Stimulated activated CD8-positive, alpha-beta memory T cell treated with anti-CD3 and anti-CD28 coated beads, Interleukin-7, amount 100 ng/mL, for 1 hour (primary cell): ENCODE results near the gene DDX46.
A peak's percentile ranks its signal among the peaks of the same experiment; 100 is the strongest.
"Not testable (repeated sequence)": the region's sequence is repeated elsewhere in the genome, so short reads cannot be mapped to it uniquely, and the experiment has no call there.

Experiments used
- DNase-seq, 2 donors: peaks; one replicate each; pipeline ENCODE4 v3.0.0-alpha.2; 2020; ENCODE audit warnings: low read depth in 2 of 2

DDX46 gene, protein sequence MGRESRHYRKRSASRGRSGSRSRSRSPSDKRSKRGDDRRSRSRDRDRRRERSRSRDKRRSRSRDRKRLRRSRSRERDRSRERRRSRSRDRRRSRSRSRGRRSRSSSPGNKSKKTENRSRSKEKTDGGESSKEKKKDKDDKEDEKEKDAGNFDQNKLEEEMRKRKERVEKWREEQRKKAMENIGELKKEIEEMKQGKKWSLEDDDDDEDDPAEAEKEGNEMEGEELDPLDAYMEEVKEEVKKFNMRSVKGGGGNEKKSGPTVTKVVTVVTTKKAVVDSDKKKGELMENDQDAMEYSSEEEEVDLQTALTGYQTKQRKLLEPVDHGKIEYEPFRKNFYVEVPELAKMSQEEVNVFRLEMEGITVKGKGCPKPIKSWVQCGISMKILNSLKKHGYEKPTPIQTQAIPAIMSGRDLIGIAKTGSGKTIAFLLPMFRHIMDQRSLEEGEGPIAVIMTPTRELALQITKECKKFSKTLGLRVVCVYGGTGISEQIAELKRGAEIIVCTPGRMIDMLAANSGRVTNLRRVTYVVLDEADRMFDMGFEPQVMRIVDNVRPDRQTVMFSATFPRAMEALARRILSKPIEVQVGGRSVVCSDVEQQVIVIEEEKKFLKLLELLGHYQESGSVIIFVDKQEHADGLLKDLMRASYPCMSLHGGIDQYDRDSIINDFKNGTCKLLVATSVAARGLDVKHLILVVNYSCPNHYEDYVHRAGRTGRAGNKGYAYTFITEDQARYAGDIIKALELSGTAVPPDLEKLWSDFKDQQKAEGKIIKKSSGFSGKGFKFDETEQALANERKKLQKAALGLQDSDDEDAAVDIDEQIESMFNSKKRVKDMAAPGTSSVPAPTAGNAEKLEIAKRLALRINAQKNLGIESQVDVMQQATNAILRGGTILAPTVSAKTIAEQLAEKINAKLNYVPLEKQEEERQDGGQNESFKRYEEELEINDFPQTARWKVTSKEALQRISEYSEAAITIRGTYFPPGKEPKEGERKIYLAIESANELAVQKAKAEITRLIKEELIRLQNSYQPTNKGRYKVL

DNA sequence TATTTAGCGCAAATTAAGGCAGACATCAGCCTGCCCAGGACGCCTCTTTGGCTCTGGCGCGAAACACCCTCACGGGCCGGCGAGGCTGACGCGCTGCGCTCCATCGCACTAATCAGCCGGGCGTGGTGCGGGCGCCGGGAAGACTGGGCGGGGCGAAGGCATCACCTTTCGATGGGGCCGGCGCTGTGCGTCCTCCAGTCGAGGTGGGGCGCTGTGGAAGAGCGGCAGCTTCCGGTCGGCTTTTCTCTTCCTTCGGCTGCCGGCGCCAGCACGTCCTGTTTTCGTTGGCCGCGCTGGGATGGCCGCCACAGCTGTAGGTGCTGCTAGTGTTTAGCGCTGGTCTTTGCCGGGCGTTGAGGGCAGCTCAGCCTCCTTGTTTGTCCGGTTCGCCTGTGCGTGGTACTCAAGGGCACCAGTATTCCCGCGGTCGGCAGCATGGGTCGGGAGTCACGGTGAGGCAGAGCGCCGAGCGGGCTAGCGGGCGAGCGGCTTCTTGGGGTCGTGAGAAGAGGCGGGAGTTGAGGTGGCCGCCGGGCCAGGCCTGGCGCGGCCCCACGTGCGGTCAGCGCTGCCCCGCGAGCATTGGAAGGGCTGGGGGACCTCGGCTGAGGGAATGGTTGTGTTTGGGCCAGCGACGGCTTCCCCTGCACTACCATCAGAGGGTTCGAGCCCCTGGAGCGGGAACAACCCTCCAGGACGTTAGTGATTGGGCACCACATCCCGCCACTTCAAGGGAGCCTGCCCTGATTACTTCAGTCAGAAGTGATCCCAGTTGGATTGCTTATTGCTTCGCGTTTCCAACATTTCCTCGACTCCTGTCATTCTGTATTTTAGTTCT, at the start of gene DDX46:
TSS of gene DDX46 (plus strand) at position 276 of the 838 bp plus-strand sequence. CDS start at position 436, 160 bp downstream.
- DNase-seq, result peak; percentile 88

DNA sequence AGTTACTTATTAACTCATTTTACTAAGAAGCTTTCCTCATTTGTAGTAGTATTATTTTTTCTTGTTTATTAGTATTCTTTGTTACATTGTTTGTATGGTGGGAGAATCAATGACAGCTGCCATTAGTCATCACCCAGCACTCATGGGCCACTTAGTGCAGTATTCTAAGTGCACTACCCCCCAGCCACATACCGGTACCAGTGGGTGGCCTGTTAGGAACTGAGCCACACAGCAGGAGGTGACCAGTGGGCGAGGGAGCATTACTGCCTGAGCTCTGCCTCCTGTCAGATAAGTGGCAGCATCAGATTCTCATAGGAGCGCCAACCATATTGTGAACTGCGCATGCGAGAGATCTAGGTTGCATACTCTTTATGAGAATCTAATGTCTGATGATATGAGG, 44.5 kb upstream of the DDX46 start:
- no peak for DNase-seq

DNA sequence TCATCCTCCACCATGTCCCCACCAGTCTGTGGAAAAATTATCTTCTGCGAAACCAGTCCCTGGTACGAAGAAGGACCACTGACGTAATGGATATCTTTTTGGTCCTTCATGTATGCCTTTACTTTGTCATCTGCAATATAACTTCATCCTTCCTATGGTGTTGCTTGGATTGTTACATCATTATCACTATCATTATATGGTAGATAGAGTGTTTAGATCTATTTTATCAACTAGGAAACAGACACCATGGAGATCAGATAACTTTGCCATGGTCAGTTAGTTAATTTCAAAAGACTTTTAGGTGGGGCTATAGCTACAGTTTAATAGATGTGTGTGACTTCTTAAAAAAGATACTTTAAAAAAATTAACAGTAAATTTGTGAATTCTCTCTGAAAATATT, 44.0 kb upstream of the DDX46 start:
- no peak for DNase-seq

DNA sequence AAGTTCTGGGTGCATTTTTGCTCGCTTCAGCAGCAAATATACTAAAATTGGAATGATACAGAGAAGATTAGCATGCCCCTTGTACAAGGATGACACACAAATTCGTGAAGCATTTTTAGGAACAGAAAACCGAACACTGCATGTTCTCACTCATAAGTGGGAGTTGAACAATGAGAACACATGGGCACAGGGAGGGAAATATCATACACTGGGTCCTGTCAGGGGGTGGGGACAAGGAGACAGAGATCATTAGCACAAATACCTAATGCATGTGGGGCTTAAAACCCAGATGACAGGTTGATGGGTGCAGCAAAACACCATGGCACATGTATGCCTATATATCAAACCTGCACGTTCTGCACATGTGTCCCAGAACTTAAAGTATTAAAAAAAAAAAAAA, 43.1 kb upstream of the DDX46 start:
- DNase-seq, result not testable (repeated sequence)

DNA sequence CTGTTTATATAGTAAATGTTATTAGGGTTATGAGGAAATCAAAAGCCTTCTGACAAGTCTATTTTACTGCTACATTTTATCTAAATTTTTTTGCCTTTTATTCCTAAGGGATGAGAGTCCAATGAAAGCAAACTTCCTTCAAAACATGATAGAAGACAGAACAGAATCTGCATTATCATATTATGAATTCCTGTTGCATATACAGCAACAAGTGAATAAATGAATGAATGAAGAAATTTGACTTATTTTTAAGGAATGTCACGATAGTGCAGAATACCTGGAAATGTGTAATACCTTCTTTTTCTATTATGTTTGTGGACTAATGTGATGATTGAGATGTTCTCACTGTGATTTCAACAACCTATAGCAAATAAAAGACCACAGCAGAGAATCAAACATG, 33.7 kb upstream of the DDX46 start:
- no peak for DNase-seq

DNA sequence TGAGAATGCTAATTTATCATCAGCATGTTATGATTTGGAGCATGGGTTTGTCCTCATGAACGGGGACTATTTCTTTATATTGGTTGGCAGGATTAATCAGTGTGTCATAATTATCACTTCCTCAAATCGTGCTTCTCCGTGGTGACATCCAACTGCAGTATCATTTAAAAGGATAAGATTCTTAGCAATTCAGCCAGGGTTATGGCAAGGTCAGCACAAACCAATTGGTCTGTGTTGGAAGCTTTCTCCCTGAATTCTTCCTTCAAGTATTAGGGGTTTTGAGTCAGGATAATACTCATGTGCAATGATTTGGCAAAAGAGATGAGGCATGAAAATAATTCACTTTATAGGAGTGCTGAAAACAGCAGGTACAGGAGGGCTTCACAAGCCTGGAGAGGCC, 25.8 kb upstream of the DDX46 start:
- DNase-seq, result no peak

DNA sequence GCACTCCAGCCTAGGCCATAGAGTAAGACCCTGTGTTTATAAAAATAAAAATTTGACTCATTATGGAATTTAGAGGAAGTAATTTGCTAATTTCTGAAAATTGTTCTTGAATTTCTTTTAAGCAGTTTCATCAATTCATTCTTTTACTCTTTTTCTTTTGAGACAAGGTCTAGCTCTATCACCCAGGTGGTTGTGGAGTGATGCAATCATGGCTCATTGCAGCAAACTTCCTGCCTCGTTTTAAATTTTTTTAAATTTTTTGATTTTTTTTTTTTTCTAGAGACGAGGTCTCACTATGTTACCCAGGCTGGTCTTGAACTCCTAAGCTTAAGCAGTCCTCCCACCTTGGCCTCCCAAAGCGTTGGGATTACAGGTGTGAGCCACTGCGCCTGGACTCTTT, 23.3 kb upstream of the DDX46 start:
- no peak for DNase-seq

DNA sequence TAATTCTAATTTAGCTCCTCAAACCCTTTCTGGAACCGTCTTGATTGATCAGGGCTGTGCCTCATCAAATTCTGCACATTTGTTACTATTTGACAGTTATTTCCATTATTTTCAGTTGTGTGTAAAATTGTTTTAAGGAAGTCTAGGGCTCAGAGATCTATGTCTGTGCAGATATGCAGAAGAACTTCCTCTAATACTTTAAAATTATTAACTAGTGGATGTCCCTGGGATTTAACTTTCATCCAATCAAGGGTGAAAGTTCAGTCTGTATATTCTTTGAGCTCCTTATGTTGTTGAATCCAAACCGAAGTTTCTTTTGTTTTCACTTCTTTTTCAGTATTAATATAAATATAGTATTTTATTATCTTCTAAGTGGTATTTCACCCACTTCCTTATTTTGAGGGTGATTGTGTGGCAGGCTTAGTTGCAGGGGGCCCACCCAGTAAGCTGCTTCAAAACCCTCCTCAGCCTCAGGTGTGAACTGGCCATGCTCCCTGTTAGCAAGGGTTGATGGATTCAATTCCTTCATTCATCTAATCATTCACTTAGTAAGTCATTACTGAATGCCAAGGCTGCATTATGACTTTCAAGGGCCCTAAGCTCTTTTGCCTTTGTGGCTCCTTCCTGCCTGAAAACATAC, 22.3 kb upstream of the DDX46 start:
- no peak for DNase-seq

DNA sequence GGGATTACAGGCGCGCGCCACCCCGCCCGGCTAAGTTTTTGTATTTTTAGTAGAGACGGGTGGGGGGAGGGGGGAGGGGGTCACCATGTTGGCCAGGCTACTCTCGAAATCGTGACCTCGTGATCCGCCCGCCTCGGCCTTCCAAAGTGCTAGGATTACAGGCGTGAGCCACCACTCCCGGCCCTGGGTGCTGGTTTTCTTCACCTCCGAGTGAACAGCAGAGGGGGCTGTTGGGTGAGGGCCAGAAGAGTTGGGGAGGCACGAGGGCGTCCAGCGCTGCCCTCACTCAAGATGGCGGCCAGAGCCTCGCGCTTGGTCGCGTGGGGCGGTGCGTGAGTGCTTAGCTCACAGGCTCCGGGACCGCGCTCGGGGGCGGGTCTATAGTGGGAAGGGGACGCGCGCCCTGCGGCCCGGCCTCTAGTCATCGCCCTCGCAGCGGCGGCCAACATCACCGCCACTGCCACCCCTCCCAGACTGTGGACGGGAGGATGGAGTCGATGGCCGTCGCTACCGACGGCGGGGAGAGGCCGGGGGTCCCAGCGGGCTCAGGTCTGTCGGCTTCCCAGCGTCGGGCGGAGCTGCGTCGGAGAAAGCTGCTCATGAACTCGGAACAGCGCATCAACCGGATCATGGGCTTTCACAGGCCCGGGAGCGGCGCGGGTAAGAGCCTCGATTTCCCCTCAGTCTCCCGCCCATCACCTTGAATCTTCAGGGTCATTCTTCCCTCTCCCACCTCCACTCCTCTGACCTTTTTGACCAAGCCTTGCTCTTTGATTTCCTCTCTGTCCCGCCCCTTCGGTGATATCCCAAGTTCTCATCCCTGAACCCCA, 20.2 kb upstream of the DDX46 start, which contains the start of gene CAMLG:
TSS of gene CAMLG (plus strand) at position 416 of the 830 bp plus-strand sequence. CDS start at position 489, 73 bp downstream.
- DNase-seq, result peak; percentile 93 to 94

DNA sequence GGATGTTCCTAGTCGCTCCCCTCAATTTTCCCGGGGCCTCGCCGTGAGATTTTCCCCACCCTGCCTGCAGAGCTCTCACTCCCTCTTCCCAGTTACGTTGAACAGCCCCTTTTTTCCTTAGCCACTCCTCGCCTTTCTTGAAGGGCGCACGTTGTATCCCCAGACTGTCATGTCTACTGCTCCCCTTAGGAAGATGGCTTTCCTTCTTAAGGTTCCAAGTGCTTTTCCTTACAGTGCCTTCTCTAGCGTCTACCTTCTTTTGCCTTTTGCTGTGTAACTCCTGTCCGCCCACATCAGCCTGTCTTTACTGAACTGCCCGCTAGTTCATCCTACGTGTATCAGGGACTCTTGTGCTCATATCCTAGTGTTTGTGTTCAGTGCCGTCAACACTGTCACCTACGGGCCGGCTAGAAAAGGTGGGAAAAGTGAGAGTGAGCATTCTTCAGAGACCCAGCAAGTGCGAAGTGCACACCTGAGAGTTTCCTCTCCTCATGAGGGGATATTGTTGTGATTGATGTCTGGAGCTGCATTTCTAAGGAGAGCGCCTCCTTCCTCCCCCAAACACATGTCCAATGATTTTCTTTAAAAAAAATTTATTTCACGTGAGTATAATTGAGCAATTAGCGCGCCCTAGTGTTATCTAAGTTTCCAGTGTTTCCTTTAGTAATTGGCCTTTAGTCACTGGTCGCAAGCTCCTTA, 19.5 kb upstream of the DDX46 start:
- no peak for DNase-seq

DNA sequence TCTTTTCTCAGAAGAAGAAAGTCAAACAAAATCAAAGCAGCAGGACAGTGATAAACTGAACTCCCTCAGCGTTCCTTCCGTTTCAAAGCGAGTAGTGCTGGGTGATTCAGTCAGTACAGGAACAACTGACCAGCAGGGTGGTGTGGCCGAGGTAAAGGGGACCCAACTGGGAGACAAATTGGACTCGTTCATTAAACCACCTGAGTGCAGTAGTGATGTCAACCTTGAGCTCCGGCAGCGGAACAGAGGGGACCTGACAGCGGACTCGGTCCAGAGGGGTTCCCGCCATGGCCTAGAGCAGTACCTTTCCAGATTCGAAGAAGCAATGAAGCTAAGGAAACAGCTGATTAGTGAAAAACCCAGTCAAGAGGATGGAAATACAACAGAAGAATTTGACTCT, 17.5 kb upstream of the DDX46 start:
- no peak for DNase-seq

DNA sequence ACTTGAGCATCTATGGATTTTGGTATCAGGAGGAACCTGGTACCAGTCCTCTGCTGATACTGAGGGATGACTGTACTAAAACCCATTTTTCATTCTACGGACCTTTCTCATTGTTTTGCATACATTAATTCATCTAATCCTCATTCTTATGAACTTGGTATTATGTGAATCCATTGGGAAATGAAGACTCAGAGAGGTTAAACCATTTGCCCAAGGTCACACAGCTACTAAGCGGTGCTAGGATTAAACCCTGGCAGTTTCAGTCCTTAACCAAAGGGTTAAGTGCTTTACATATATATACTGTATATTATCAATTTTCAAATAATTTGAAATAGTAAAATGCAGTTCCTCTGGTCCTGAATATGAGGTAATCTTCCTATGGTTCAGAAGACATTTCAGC, 16.4 kb upstream of the DDX46 start:
- DNase-seq, result no peak

DNA sequence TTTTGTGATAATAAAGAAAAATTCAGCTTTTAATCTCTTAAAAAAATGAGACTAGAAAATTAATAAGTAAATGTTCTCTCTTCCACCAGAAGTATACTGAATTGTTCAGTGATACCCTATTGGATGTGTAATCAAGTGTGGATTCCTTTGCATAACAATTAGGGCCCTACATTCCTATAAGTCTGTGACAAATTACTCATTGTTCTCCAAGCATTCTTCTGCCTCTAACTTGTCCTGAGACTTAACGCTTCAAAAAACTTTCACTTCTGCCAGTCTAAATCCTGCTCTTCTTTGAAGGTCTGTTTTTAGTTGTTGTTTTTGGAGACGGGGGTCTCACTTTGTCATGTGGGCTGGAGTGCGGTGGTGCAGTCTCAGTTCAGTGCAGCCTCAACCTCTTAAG, 9.2 kb upstream of the DDX46 start:
- no peak for DNase-seq

DNA sequence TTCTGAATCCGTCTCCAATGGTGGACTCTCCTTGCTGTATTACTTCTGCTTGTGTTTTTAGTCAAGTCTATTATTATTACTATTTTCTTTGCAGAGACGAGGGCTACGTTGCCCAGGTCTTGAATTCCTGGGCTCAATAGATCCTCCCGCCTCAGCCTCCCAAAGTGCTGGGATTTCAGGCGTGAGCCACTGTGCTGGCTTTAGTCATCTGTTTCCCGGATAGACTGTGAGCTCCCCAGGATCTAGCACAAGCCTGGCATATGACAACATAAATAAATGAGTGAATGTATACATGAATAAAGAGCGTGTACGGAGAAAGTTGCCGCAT, 439 bp upstream of the DDX46 start:
- DNase-seq, result no peak

DNA sequence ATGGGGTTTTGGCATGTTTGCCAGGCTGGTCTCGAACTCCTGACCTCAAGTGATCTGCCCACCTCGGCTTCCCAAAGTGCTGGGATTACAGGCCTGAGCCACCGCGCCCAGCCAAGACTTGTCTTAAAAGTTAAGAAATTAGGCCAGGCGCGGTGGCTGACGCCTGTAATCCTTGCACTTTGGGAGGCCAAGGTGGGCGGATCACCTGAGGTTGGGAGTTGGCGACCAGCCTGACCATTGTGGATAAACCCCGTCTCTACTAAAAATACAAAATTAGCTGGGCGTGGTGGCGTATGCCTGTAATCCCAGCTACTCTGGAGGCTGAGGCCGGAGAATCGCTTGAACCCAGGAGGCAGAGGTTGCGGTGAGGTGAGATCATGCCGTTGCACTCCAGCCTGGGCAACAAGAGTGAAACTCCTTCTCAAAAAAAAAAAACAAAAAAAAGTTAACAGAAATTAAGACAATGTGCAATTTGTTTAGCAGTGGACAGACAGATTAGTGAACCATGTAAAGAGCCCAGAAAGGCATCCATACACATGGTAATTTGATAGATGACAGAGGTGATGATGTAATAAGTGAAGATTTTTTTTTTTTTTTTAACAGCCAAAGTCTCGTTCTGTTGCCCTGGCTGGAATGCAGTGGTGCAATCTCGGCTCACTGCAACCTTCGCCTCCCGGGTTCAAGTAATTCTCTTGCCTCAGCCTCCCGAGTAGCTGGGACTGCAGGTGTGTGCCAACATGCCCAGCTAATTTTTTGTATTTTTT, 9.1 kb downstream of the DDX46 start:
- not testable (repeated sequence) for DNase-seq

DNA sequence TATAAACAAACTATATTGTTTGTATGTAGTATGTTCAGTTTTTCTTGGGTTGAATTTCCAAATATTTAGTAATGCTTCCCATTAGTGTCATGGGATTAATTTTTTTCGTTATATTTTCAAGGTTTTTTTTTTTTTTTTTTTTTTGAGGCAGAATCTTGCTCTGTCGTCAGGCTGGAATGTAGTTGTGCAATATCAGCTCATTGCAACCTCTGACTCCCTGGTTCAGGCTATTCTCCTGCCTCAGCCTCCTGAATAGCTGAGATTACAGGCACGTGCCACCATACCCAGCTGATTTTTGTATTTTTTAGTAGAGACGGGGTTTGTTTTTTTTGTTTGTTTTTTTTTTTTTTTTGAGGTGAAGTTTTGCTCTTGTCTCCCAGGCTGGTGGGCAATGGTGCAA, 10.6 kb downstream of the DDX46 start:
- DNase-seq, result no peak

DNA sequence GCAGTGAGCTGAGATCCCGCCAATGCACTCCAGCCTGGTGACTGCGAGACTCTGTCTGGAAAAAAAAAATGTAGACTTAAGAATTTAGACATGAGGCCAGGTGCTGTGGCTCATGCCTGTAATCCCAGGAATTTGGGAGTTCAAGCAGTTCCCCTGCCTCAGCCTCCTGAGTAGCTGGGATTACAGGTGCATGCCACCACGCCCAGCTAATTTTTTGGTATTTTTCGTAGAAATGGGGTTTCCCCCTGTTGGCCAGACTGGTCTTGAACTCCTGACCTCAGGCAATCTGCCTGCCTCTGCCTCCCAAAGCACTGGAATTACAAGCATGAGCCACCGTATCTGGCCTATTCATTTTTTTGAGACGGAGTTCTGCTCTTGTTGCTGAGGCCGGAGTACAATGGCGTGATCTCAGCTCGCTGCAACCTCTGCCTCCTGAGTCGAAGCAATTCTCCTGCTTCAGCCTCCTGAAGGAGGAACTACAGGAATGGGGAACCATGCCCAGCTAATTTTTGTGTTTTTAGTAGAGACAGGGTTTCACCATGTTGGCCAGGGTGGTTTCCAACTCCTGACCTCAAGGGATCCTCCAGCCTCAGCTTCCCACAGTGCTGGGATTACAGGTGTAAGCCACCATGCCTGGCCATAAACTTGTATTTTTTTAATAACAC, 14.0 kb downstream of the DDX46 start:
- no peak for DNase-seq

DNA sequence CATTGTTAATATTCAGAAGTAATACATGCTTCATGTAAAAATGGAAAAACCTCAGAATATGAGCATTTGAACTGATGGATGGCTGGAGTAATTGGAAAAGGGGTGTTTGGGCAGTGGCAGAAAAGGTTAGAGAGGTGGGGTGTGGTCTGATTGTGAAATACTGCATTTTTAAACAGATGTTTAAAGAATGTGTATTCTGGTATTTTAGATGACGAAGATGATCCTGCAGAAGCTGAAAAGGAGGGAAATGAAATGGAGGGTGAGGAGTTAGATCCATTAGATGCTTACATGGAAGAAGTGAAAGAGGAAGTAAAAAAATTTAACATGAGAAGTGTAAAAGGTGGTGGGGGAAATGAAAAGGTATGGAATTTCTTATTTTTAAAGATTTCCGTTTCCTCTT, 18.8 kb downstream of the DDX46 start:
- no peak for DNase-seq
